MM.1S (cell line): Measurements from ENCODE around the gene PROC.

ENCODE experiments used
- DNase-seq: peaks from one replicate; pipeline ENCODE4 v3.0.0-alpha.2; 2015
- H2AFZ ChIP-seq: fragments of 300-600 bp; sonication (generic); 2 replicates; pipeline ENCODE4 v1.6.0; 2016; ENCODE audit warnings: antibody characterized with exemption, low read length
- H3F3A ChIP-seq: fragments of 300-600 bp; sonication (generic); 2 replicates; pipeline ENCODE4 v1.6.1; 2016; ENCODE audit warnings: mild to moderate bottlenecking, antibody characterized with exemption, low read length, moderate library complexity, mixed read lengths; ENCODE audit not compliant: insufficient read depth
- H3K27ac ChIP-seq: fragments of 300-600 bp; sonication (generic); 2 replicates; pipeline ENCODE4 v1.5.1; 2016; ENCODE audit warnings: mild to moderate bottlenecking, low read length
- H3K27me3 ChIP-seq: fragments of 300-600 bp; sonication (generic); replicated peaks from 2 replicates; pipeline ENCODE4 v1.6.0; 2016; ENCODE audit warnings: low read length; ENCODE audit not compliant: insufficient read depth
- H3K36me3 ChIP-seq: fragments of 300-600 bp; sonication (generic); replicated peaks from 2 replicates; pipeline ENCODE4 v1.6.1; 2016; ENCODE audit warnings: mild to moderate bottlenecking, low read length, mixed read lengths; ENCODE audit not compliant: insufficient read depth
- H3K4me1 ChIP-seq: fragments of 300-600 bp; sonication (generic); 2 replicates; pipeline ENCODE4 v1.6.1; 2016; ENCODE audit warnings: low read length, mixed read lengths
- H3K4me2 ChIP-seq: fragments of 300-600 bp; sonication (generic); 2 replicates; pipeline ENCODE4 v1.6.0; 2016; ENCODE audit warnings: low read depth, low read length
- H3K4me3 ChIP-seq: fragments of 300-600 bp; sonication (generic); 2 replicates; pipeline ENCODE4 v1.5.1; 2016; ENCODE audit warnings: low read length, mixed read lengths
- H3K79me2 ChIP-seq: fragments of 300-600 bp; sonication (generic); 2 replicates; pipeline ENCODE4 v1.6.1; 2016; ENCODE audit warnings: mixed run types, low read length, mixed read lengths
- H3K9ac ChIP-seq: fragments of 300-600 bp; sonication (generic); 2 replicates; pipeline ENCODE4 v1.6.1; 2016; ENCODE audit warnings: low read length, mixed read lengths
- H3K9me2 ChIP-seq: fragments of 300-600 bp; sonication (generic); replicated peaks from 2 replicates; pipeline ENCODE4 v1.6.1; 2016; ENCODE audit warnings: mild to moderate bottlenecking, low read length, mixed read lengths; ENCODE audit not compliant: insufficient read depth
- H3K9me3 ChIP-seq: fragments of 300-600 bp; sonication (generic); replicated peaks from 2 replicates; pipeline ENCODE4 v1.6.1; 2016; ENCODE audit warnings: mild to moderate bottlenecking, low read length, mixed read lengths; ENCODE audit not compliant: insufficient read depth
- H4K20me1 ChIP-seq: fragments of 300-600 bp; sonication (generic); 2 replicates; pipeline ENCODE4 v1.6.1; 2016; ENCODE audit warnings: mild to moderate bottlenecking, low read length, moderate library complexity, mixed read lengths; ENCODE audit not compliant: insufficient read depth
- EZH2 ChIP-seq: fragments of 300-600 bp; sonication (generic); optimal IDR thresholded peaks from 2 replicates; pipeline ENCODE3; 2017; ENCODE audit warnings: low read depth, mild to moderate bottlenecking, antibody characterized with exemption, low read length, mixed read lengths
- EZH2phosphoT487 ChIP-seq: fragments of 300-600 bp; sonication (generic); IDR thresholded peaks from 2 replicates; pipeline ENCODE4 v1.6.1; 2018; ENCODE audit warnings: antibody characterized with exemption, low read length
- TF ChIP-seq, protein P1 (sequence below): fragments of 300-600 bp; sonication (generic); IDR thresholded peaks from 2 replicates; pipeline ENCODE4 v1.5.1; 2016; ENCODE audit warnings: antibody characterized with exemption, low read length, mixed read lengths

The PROC gene

DNA sequence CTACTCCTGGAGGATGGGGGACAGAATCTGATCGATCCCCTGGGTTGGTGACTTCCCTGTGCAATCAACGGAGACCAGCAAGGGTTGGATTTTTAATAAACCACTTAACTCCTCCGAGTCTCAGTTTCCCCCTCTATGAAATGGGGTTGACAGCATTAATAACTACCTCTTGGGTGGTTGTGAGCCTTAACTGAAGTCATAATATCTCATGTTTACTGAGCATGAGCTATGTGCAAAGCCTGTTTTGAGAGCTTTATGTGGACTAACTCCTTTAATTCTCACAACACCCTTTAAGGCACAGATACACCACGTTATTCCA lies 844 bp downstream of the PROC start:
- DNase-seq = no peak
- Histone ChIP-seq H3K4me1 (no peaks in the 10 kb centered on the region), H3K9me2 (no peaks in the 10 kb centered on the region), H3K79me2 (no peaks in the 10 kb centered on the region), H3K9me3 (no peaks in the 10 kb centered on the region), H3K9ac (no peak overlapping the region), H3K27me3 (peaks cover 5% of the 10 kb centered on the region; the same call in 1 of the 2 replicates), H3K4me3 (no peak overlapping the region), H2AFZ (no peak overlapping the region), H3K4me2 (no peak overlapping the region), H3K36me3 (no peaks in the 10 kb centered on the region), H3K27ac (no peak overlapping the region), H4K20me1 (no peaks in the 10 kb centered on the region), H3F3A (no peaks in the 10 kb centered on the region)
- no peak for TF ChIP-seq EZH2phosphoT487
- no peak for TF ChIP-seq EZH2
- TF ChIP-seq, protein P1, sequence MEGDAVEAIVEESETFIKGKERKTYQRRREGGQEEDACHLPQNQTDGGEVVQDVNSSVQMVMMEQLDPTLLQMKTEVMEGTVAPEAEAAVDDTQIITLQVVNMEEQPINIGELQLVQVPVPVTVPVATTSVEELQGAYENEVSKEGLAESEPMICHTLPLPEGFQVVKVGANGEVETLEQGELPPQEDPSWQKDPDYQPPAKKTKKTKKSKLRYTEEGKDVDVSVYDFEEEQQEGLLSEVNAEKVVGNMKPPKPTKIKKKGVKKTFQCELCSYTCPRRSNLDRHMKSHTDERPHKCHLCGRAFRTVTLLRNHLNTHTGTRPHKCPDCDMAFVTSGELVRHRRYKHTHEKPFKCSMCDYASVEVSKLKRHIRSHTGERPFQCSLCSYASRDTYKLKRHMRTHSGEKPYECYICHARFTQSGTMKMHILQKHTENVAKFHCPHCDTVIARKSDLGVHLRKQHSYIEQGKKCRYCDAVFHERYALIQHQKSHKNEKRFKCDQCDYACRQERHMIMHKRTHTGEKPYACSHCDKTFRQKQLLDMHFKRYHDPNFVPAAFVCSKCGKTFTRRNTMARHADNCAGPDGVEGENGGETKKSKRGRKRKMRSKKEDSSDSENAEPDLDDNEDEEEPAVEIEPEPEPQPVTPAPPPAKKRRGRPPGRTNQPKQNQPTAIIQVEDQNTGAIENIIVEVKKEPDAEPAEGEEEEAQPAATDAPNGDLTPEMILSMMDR = no peak

DNA sequence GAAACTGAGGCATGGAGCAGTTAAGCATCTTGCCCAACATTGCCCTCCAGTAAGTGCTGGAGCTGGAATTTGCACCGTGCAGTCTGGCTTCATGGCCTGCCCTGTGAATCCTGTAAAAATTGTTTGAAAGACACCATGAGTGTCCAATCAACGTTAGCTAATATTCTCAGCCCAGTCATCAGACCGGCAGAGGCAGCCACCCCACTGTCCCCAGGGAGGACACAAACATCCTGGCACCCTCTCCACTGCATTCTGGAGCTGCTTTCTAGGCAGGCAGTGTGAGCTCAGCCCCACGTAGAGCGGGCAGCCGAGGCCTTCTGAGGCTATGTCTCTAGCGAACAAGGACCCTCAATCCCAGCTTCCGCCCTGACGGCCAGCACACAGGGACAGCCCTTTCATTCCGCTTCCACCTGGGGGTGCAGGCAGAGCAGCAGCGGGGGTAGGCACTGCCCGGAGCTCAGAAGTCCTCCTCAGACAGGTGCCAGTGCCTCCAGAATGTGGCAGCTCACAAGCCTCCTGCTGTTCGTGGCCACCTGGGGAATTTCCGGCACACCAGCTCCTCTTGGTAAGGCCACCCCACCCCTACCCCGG lies 1.3 kb downstream of the PROC start:
- TF ChIP-seq EZH2 = no peak
- no peaks in the 10 kb centered on the region for H3K36me3 ChIP-seq
- H3K4me1 ChIP-seq = no peaks in the 10 kb centered on the region
- no peak overlapping the region for H3K4me3 ChIP-seq
- no peaks in the 10 kb centered on the region for H3F3A ChIP-seq
- no peak overlapping the region for H2AFZ ChIP-seq
- no peak overlapping the region for H3K9ac ChIP-seq
- H3K4me2 ChIP-seq = no peak overlapping the region
- H3K9me3 ChIP-seq = no peaks in the 10 kb centered on the region
- H3K79me2 ChIP-seq = no peaks in the 10 kb centered on the region
- H3K27me3 ChIP-seq = peaks cover 5% of the 10 kb centered on the region; the same call in 1 of the 2 replicates
- no peak overlapping the region for H3K27ac ChIP-seq
- H3K9me2 ChIP-seq = no peaks in the 10 kb centered on the region
- no peaks in the 10 kb centered on the region for H4K20me1 ChIP-seq
- no peak for DNase-seq

DNA sequence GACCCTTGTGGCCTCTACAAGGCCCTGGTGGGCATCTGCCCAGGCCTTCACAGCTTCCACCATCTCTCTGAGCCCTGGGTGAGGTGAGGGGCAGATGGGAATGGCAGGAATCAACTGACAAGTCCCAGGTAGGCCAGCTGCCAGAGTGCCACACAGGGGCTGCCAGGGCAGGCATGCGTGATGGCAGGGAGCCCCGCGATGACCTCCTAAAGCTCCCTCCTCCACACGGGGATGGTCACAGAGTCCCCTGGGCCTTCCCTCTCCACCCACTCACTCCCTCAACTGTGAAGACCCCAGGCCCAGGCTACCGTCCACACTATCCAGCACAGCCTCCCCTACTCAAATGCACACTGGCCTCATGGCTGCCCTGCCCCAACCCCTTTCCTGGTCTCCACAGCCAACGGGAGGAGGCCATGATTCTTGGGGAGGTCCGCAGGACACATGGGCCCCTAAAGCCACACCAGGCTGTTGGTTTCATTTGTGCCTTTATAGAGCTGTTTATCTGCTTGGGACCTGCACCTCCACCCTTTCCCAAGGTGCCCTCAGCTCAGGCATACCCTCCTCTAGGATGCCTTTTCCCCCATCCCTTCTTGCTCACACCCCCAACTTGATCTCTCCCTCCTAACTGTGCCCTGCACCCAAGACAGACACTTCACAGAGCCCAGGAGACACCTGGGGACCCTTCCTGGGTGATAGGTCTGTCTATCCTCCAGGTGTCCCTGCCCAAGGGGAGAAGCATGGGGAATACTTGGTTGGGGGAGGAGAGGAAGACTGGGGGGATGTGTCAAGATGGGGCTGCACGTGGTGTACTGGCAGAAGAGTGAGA lies 2.0 kb downstream of the PROC start:
- Histone ChIP-seq H3F3A (no peaks in the 10 kb centered on the region), H3K4me2 (no peak overlapping the region), H3K36me3 (no peaks in the 10 kb centered on the region), H3K9me3 (no peaks in the 10 kb centered on the region), H4K20me1 (no peaks in the 10 kb centered on the region), H2AFZ (no peak overlapping the region), H3K4me3 (no peak overlapping the region), H3K4me1 (no peaks in the 10 kb centered on the region), H3K9ac (no peak overlapping the region), H3K27me3 (peaks cover 5% of the 10 kb centered on the region; the same call in 1 of the 2 replicates), H3K27ac (no peak overlapping the region), H3K9me2 (no peaks in the 10 kb centered on the region), H3K79me2 (no peaks in the 10 kb centered on the region)
- TF ChIP-seq, protein P1 = no peak
- TF ChIP-seq EZH2 (no peak), EZH2phosphoT487 (no peak)
- no peak for DNase-seq
